H1 (cell line): ENCODE results near the gene TCP11. TPM values are rescaled to one million over a fixed set of nuclear protein-coding genes. Genes with fewer than 3 reads are reported as not detected.

Source experiments
- CHD2 ChIP-seq: IDR thresholded peaks from 2 replicates; pipeline ENCODE4 v1.6.1; 2012; ENCODE audit warnings: low read length, improper control_type of control experiment
- polyA plus RNA-seq, 7 experiments: library from polyadenylated mRNA; depleted of rRNA in 3 of 7; stranded (reverse) in 5 of 7; unstranded in 2 of 7; fragments of >200 nt in 5 of 7; fragments of 200-250 nt in 2 of 7; gene quantifications; 1 replicate in 5 of 7; 2 replicates in 1 of 7; 4 replicates in 1 of 7; pipeline versions ENCODE4 v1.2.1 to v1.2.3, GENCODE V29; 2011 to 2013; ENCODE audit warnings: missing spikeins in 2 of 7, mixed read lengths in 2 of 7
- total RNA-seq: library from RNA; stranded (reverse); fragmentation: NEBNext Ultra II Directional; extraction: Animal tissue kit (Norgen Biotek cat#: 25700); gene quantifications from 2 replicates; pipeline ENCODE4 v1.2.1, GENCODE V29; 2021
- TF ChIP-seq, protein P1 (sequence below): fragments of 300-600 bp; sonication (generic); IDR thresholded peaks from 2 replicates; pipeline ENCODE4 v1.7.1; 2012; ENCODE audit warnings: low read length, moderate library complexity, mild to moderate bottlenecking, inconsistent platforms; ENCODE audit not compliant: insufficient replicate concordance

The TCP11 gene
- total and polyA plus RNA-seq, 2 of the 8 experiments (the other 6 are each of a cell fraction or from before 2014, with no cell fraction given) = 0.11 TPM; not detected in 1

DNA sequence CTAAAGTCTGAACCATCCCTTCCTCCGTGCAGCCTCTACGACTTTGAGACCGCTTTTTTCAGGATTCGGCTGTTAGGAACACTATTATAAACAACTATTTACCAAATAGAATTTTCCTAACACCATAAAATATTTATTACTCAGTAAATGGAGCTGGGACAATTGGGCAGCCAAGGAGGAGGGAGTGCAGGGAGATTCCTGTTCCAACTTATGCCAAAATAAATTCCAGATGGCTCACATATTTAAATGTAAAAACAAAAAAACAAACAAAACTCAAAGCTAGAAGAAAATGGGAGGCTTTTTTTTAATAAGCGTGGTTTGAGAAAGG, 48.1 kb downstream of the TCP11 start (continued):
- TF ChIP-seq, protein P1, sequence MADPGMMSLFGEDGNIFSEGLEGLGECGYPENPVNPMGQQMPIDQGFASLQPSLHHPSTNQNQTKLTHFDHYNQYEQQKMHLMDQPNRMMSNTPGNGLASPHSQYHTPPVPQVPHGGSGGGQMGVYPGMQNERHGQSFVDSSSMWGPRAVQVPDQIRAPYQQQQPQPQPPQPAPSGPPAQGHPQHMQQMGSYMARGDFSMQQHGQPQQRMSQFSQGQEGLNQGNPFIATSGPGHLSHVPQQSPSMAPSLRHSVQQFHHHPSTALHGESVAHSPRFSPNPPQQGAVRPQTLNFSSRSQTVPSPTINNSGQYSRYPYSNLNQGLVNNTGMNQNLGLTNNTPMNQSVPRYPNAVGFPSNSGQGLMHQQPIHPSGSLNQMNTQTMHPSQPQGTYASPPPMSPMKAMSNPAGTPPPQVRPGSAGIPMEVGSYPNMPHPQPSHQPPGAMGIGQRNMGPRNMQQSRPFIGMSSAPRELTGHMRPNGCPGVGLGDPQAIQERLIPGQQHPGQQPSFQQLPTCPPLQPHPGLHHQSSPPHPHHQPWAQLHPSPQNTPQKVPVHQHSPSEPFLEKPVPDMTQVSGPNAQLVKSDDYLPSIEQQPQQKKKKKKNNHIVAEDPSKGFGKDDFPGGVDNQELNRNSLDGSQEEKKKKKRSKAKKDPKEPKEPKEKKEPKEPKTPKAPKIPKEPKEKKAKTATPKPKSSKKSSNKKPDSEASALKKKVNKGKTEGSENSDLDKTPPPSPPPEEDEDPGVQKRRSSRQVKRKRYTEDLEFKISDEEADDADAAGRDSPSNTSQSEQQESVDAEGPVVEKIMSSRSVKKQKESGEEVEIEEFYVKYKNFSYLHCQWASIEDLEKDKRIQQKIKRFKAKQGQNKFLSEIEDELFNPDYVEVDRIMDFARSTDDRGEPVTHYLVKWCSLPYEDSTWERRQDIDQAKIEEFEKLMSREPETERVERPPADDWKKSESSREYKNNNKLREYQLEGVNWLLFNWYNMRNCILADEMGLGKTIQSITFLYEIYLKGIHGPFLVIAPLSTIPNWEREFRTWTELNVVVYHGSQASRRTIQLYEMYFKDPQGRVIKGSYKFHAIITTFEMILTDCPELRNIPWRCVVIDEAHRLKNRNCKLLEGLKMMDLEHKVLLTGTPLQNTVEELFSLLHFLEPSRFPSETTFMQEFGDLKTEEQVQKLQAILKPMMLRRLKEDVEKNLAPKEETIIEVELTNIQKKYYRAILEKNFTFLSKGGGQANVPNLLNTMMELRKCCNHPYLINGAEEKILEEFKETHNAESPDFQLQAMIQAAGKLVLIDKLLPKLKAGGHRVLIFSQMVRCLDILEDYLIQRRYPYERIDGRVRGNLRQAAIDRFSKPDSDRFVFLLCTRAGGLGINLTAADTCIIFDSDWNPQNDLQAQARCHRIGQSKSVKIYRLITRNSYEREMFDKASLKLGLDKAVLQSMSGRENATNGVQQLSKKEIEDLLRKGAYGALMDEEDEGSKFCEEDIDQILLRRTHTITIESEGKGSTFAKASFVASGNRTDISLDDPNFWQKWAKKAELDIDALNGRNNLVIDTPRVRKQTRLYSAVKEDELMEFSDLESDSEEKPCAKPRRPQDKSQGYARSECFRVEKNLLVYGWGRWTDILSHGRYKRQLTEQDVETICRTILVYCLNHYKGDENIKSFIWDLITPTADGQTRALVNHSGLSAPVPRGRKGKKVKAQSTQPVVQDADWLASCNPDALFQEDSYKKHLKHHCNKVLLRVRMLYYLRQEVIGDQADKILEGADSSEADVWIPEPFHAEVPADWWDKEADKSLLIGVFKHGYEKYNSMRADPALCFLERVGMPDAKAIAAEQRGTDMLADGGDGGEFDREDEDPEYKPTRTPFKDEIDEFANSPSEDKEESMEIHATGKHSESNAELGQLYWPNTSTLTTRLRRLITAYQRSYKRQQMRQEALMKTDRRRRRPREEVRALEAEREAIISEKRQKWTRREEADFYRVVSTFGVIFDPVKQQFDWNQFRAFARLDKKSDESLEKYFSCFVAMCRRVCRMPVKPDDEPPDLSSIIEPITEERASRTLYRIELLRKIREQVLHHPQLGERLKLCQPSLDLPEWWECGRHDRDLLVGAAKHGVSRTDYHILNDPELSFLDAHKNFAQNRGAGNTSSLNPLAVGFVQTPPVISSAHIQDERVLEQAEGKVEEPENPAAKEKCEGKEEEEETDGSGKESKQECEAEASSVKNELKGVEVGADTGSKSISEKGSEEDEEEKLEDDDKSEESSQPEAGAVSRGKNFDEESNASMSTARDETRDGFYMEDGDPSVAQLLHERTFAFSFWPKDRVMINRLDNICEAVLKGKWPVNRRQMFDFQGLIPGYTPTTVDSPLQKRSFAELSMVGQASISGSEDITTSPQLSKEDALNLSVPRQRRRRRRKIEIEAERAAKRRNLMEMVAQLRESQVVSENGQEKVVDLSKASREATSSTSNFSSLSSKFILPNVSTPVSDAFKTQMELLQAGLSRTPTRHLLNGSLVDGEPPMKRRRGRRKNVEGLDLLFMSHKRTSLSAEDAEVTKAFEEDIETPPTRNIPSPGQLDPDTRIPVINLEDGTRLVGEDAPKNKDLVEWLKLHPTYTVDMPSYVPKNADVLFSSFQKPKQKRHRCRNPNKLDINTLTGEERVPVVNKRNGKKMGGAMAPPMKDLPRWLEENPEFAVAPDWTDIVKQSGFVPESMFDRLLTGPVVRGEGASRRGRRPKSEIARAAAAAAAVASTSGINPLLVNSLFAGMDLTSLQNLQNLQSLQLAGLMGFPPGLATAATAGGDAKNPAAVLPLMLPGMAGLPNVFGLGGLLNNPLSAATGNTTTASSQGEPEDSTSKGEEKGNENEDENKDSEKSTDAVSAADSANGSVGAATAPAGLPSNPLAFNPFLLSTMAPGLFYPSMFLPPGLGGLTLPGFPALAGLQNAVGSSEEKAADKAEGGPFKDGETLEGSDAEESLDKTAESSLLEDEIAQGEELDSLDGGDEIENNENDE = no peak
- TF ChIP-seq CHD2 = no peak
- TF ChIP-seq, all 59 proteins: peak for 0
